ENCODE measurements around the gene TAF7. TPM values are rescaled to one million over a fixed set of nuclear protein-coding genes. Genes with fewer than 3 reads are reported as not detected.

The TAF7 gene
- total and polyA plus RNA-seq, 9 of the 15 experiments (the other 6 are each of a cell fraction or from before 2014, with no cell fraction given): 51.6 to 116 (median 73.3) TPM

DNA sequence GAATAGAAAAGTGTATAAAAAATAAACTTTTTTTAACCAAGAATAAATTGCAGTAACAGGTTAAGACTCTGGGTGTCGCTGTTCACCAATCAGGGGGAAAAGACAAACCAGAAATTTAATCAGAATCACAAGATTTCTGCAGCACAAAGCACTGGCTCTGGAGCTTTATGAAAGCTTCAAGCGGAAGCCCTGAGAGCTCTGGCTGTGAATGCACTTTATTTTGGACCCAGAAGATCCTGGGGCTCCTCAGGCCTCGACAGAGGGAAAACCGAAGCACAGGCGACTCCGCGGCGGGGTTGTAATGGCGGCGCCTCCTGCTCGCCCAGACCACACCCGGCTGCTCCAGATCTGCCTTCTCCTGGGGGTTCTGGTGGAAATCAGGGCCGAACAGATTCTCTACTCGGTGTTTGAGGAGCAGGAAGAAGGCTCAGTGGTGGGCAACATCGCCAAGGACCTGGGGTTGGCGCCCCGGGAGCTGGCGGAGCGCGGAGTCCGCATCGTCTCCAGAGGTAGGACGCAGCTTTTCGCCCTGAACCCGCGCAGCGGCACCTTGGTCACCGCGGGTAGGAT is 34.4 kb upstream of the TAF7 start, which contains the start of gene PCDHGA4 (continued):
- TF ChIP-seq, protein P1, sequence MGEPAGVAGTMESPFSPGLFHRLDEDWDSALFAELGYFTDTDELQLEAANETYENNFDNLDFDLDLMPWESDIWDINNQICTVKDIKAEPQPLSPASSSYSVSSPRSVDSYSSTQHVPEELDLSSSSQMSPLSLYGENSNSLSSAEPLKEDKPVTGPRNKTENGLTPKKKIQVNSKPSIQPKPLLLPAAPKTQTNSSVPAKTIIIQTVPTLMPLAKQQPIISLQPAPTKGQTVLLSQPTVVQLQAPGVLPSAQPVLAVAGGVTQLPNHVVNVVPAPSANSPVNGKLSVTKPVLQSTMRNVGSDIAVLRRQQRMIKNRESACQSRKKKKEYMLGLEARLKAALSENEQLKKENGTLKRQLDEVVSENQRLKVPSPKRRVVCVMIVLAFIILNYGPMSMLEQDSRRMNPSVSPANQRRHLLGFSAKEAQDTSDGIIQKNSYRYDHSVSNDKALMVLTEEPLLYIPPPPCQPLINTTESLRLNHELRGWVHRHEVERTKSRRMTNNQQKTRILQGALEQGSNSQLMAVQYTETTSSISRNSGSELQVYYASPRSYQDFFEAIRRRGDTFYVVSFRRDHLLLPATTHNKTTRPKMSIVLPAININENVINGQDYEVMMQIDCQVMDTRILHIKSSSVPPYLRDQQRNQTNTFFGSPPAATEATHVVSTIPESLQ (CRISPR knock-in tag; IDR thresholded peaks at IDR 0.05): no peak
- TF ChIP-seq ILF3 (IDR thresholded peaks at IDR 0.05; ENCODE audit: borderline replicate concordance) (no peak), HDAC1 (IDR thresholded peaks at IDR 0.05) (no peak), NR2C2 (CRISPR knock-in tag; IDR thresholded peaks at IDR 0.05) (no peak), NR2C2 (tag; IDR thresholded peaks at IDR 0.05) (no peak), SMAD4 (CRISPR knock-in tag; conservative IDR thresholded peaks at IDR 0.05) (no peak), RNF2 (IDR thresholded peaks at IDR 0.05) (no peak), STAG1 (CRISPR knock-in tag; IDR thresholded peaks at IDR 0.05; ENCODE audit: borderline replicate concordance) (no peak)
- TF ChIP-seq, protein P2, sequence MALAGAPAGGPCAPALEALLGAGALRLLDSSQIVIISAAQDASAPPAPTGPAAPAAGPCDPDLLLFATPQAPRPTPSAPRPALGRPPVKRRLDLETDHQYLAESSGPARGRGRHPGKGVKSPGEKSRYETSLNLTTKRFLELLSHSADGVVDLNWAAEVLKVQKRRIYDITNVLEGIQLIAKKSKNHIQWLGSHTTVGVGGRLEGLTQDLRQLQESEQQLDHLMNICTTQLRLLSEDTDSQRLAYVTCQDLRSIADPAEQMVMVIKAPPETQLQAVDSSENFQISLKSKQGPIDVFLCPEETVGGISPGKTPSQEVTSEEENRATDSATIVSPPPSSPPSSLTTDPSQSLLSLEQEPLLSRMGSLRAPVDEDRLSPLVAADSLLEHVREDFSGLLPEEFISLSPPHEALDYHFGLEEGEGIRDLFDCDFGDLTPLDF (CRISPR knock-in tag; IDR thresholded peaks at IDR 0.05): no peak
- TF ChIP-seq, protein P3, sequence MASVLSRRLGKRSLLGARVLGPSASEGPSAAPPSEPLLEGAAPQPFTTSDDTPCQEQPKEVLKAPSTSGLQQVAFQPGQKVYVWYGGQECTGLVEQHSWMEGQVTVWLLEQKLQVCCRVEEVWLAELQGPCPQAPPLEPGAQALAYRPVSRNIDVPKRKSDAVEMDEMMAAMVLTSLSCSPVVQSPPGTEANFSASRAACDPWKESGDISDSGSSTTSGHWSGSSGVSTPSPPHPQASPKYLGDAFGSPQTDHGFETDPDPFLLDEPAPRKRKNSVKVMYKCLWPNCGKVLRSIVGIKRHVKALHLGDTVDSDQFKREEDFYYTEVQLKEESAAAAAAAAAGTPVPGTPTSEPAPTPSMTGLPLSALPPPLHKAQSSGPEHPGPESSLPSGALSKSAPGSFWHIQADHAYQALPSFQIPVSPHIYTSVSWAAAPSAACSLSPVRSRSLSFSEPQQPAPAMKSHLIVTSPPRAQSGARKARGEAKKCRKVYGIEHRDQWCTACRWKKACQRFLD (CRISPR knock-in tag; IDR thresholded peaks at IDR 0.05): no peak
- TF ChIP-seq, protein P4, sequence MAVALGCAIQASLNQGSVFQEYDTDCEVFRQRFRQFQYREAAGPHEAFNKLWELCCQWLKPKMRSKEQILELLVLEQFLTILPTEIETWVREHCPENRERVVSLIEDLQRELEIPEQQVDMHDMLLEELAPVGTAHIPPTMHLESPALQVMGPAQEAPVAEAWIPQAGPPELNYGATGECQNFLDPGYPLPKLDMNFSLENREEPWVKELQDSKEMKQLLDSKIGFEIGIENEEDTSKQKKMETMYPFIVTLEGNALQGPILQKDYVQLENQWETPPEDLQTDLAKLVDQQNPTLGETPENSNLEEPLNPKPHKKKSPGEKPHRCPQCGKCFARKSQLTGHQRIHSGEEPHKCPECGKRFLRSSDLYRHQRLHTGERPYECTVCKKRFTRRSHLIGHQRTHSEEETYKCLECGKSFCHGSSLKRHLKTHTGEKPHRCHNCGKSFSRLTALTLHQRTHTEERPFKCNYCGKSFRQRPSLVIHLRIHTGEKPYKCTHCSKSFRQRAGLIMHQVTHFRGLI (CRISPR knock-in tag; IDR thresholded peaks at IDR 0.05): no peak
